Colonic mucosa (tissue), 4 donors: Measurements from ENCODE around the gene PECR. TPM values are rescaled to one million over a fixed set of nuclear protein-coding genes. Genes with fewer than 3 reads are reported as not detected.

ENCODE experiments used
- DNase-seq: peaks from one replicate; pipeline ENCODE4 v3.0.0-alpha.2; 2020
- H3K27ac ChIP-seq: fragments of 200-600 bp; one replicate; pipeline ENCODE4 v1.8.0; 2021
- H3K27me3 ChIP-seq: fragments of 200-600 bp; one replicate; pipeline ENCODE4 v1.8.0; 2021
- H3K36me3 ChIP-seq: fragments of 200-600 bp; one replicate; pipeline ENCODE4 v1.8.0; 2021
- H3K4me1 ChIP-seq: fragments of 200-600 bp; one replicate; pipeline ENCODE4 v1.8.0; 2021; ENCODE audit warnings: mild to moderate bottlenecking
- H3K4me3 ChIP-seq: fragments of 200-600 bp; one replicate; pipeline ENCODE4 v1.8.0; 2021
- H3K9ac ChIP-seq, 2 donors: one replicate each; pipeline ENCODE4 v1.7.0; 2013; ENCODE audit warnings: control low read depth in 2 of 2, low read depth in 2 of 2, low read length in 2 of 2
- H3K9me3 ChIP-seq: fragments of 200-600 bp; one replicate; pipeline ENCODE4 v1.8.0; 2021
- CTCF ChIP-seq: fragments of 200-600 bp; IDR thresholded peaks from one replicate; pipeline ENCODE4 v1.8.0; 2022; ENCODE audit warnings: antibody characterized with exemption, mild to moderate bottlenecking
- intact Hi-C: fragments of 100-400 bp; cut with DNase I; formaldehyde crosslinking; loops from one replicate; pipeline ENCODE4 v1.14.1; 2022
- total RNA-seq, 2 donors: library from RNA; stranded (reverse); fragmentation: NEBNext Ultra II Directional in 1 of 2; extraction: Animal tissue kit (Norgen Biotek cat#: 25700) in 1 of 2; gene quantifications; one replicate each; pipeline ENCODE4 v1.2.1, GENCODE V29; 2021
- donor health status: healthy.
- donor health status: DM: no; HTN: no; CAD: no.
- donor health status: DM: no; HTN: no; CAD: no.

PECR gene
- total RNA-seq, 2 donors from 2014 or later = 15.9 to 22.5 TPM

GRCh38 chr2:216064014-216064630, 17.5 kb downstream of the PECR start:
- Histone ChIP-seq H3K27ac (no peak overlapping the region), H3K9ac (no peak overlapping the region), H3K27me3 (no peaks in the 10 kb centered on the region), H3K4me3 (no peak overlapping the region), H3K36me3 (no peaks in the 10 kb centered on the region), H3K4me1 (no peaks in the 10 kb centered on the region), H3K9me3 (no peaks in the 10 kb centered on the region)
- no peak for TF ChIP-seq CTCF
- no peak for DNase-seq
- intact Hi-C loops = no loop called here

GRCh38 chr2:216059233-216059834, 22.3 kb downstream of the PECR start:
- Histone ChIP-seq H3K4me1 (no peaks in the 10 kb centered on the region), H3K9ac (no peak overlapping the region), H3K9me3 (no peaks in the 10 kb centered on the region), H3K27ac (no peak overlapping the region), H3K36me3 (no peaks in the 10 kb centered on the region), H3K4me3 (no peak overlapping the region), H3K27me3 (no peaks in the 10 kb centered on the region)
- intact Hi-C loops = no loop called here
- no peak for DNase-seq
- TF ChIP-seq CTCF = no peak

GRCh38 chr2:216057688-216058193, 23.9 kb downstream of the PECR start:
- H3K9me3 ChIP-seq = no peaks in the 10 kb centered on the region
- H3K4me3 ChIP-seq = peak overlapping the region; percentile 19
- intact Hi-C loops = no loop called here

GRCh38 chr2:216056739-216057138, 24.9 kb downstream of the PECR start:
- no peaks in the 10 kb centered on the region for H3K9me3 ChIP-seq
- no peak overlapping the region for H3K9ac ChIP-seq
- H3K4me1 ChIP-seq = no peaks in the 10 kb centered on the region
- DNase-seq = no peak
- no peaks in the 10 kb centered on the region for H3K27me3 ChIP-seq
- no peak overlapping the region for H3K4me3 ChIP-seq
- no peaks in the 10 kb centered on the region for H3K36me3 ChIP-seq
- TF ChIP-seq CTCF = no peak
- intact Hi-C loops = no loop called here
- H3K27ac ChIP-seq = peak overlapping the region; percentile 87

More at GRCh38 chr2:216057688-216058193, 23.9 kb downstream of the PECR start:
- H3K4me1 ChIP-seq = no peaks in the 10 kb centered on the region
- H3K36me3 ChIP-seq = no peaks in the 10 kb centered on the region
- no peak for TF ChIP-seq CTCF
- no peaks in the 10 kb centered on the region for H3K27me3 ChIP-seq
- DNase-seq = peak; percentile 58
- peak overlapping the region; percentile 26 to 39 for H3K9ac ChIP-seq
- H3K27ac ChIP-seq = peak overlapping the region; percentile 87

GRCh38 chr2:216055680-216056079, 25.9 kb downstream of the PECR start:
- Histone ChIP-seq H3K27ac (no peak overlapping the region), H3K4me1 (no peaks in the 10 kb centered on the region), H3K27me3 (no peaks in the 10 kb centered on the region), H3K9me3 (no peaks in the 10 kb centered on the region), H3K9ac (no peak overlapping the region), H3K36me3 (no peaks in the 10 kb centered on the region), H3K4me3 (no peak overlapping the region)
- no peak for DNase-seq
- intact Hi-C loops = no loop called here
- TF ChIP-seq CTCF = no peak
